IMR-90 (cell line): ENCODE measurements around the gene KRT6A. TPM values are rescaled to one million over a fixed set of nuclear protein-coding genes. Genes with fewer than 3 reads are reported as not detected.

ENCODE experiments used
- ATAC-seq: fragments of 200-7000 bp; cut with Tn5 transposase; 2 replicates; pipeline ENCODE4 v1.9.1; 2020; ENCODE audit warnings: low read depth, mild to moderate bottlenecking, moderate library complexity
- BruUV-seq: library from RNA; stranded (reverse); fragments of 400-500 nt; replicated peaks from 2 replicates; lab custom pipeline; 2021; lab: Mats Ljungman, UMichigan
- CTCF ChIA-PET: fragments of 300-600 bp; formaldehyde crosslinking; extraction: SDS; loops from one replicate; lab custom pipeline; 2021; ENCODE audit warnings: antibody characterized with exemption; lab: Yijun Ruan, JAX
- POLR2A ChIA-PET: fragments of 300-600 bp; sonication (Branson Sonifier 250); formaldehyde crosslinking; loops from one replicate; lab custom pipeline; 2022; ENCODE audit warnings: antibody characterized with exemption; ENCODE audit not compliant: unreplicated experiment; lab: Charles Lee
- DNase-seq: peaks from one replicate; pipeline ENCODE4 v3.0.0; 2013
- H2AFZ ChIP-seq: replicated peaks from 2 replicates; pipeline ENCODE3; 2013; ENCODE audit warnings: low read length, mild to moderate bottlenecking; ENCODE audit not compliant: poor library complexity
- H2AK5ac ChIP-seq: 2 replicates; pipeline ENCODE4 v1.6.1; 2013; ENCODE audit warnings: low read depth, low read length, inconsistent platforms
- H2AK9ac ChIP-seq: replicated peaks from 2 replicates; pipeline ENCODE3; 2013; ENCODE audit warnings: mild to moderate bottlenecking, low read depth, low read length, moderate library complexity; ENCODE audit not compliant: poor library complexity
- H2BK120ac ChIP-seq: 2 replicates; pipeline ENCODE4 v1.6.1; 2013; ENCODE audit warnings: low read depth, low read length, inconsistent platforms
- H2BK15ac ChIP-seq: 3 replicates; pipeline ENCODE4 v1.6.1; 2013; ENCODE audit warnings: low read depth, low read length, inconsistent platforms
- H2BK20ac ChIP-seq: 2 replicates; pipeline ENCODE4 v1.6.1; 2013; ENCODE audit warnings: low read depth, mild to moderate bottlenecking, inconsistent platforms, low read length, moderate library complexity
- H2BK5ac ChIP-seq: 2 replicates; pipeline ENCODE4 v1.6.1; 2013; ENCODE audit warnings: mild to moderate bottlenecking, low read depth, low read length, inconsistent platforms; ENCODE audit not compliant: poor library complexity, severe bottlenecking
- H3K14ac ChIP-seq: replicated peaks from 2 replicates; pipeline ENCODE4 v1.6.1; 2013; ENCODE audit warnings: low read depth, low read length, inconsistent platforms
- H3K18ac ChIP-seq: 2 replicates; pipeline ENCODE4 v1.6.1; 2013; ENCODE audit warnings: low read depth, low read length, control low read depth
- H3K23ac ChIP-seq: 2 replicates; pipeline ENCODE4 v1.6.1; 2013; ENCODE audit warnings: low read depth, low read length, inconsistent platforms
- H3K27ac ChIP-seq: 2 replicates; pipeline ENCODE4 v1.5.1; 2013; ENCODE audit warnings: mild to moderate bottlenecking, control low read depth, low read length; ENCODE audit not compliant: insufficient read depth
- H3K27me3 ChIP-seq: 2 replicates; pipeline ENCODE4 v1.6.1; 2013; ENCODE audit warnings: low read length; ENCODE audit not compliant: control insufficient read depth, insufficient read depth
- H3K36me3 ChIP-seq: 2 replicates; pipeline ENCODE4 v1.6.1; 2013; ENCODE audit warnings: low read length, mixed read lengths; ENCODE audit not compliant: control insufficient read depth, insufficient read depth
- H3K4ac ChIP-seq: 2 replicates; pipeline ENCODE4 v1.6.1; 2013; ENCODE audit warnings: low read depth, low read length, inconsistent platforms
- H3K4me1 ChIP-seq: 2 replicates; pipeline ENCODE4 v1.6.1; 2013; ENCODE audit warnings: low read length, mixed read lengths; ENCODE audit not compliant: control insufficient read depth, insufficient read depth
- H3K4me2 ChIP-seq: 2 replicates; pipeline ENCODE4 v1.6.1; 2013; ENCODE audit warnings: low read depth, mild to moderate bottlenecking, control low read depth, low read length, moderate library complexity
- H3K4me3 ChIP-seq: 2 replicates; pipeline ENCODE4 v1.5.1; 2013; ENCODE audit warnings: low read depth, mild to moderate bottlenecking, control low read depth, low read length, moderate library complexity; ENCODE audit not compliant: insufficient read depth
- H3K56ac ChIP-seq: 2 replicates; pipeline ENCODE4 v1.6.1; 2013; ENCODE audit warnings: low read length, inconsistent platforms; ENCODE audit not compliant: insufficient read depth; ENCODE audit errors: extremely low read depth
- H3K79me1 ChIP-seq, 2 experiments: 2 replicates each; pipeline ENCODE4 v1.6.1; 2013; ENCODE audit warnings: low read length in 2 of 2, inconsistent platforms in 1 of 2, low read depth in 1 of 2
- H3K9ac ChIP-seq: 2 replicates; pipeline ENCODE4 v1.6.1; 2013; ENCODE audit warnings: low read depth, low read length, control low read depth
- H3K9me1 ChIP-seq: 2 replicates; pipeline ENCODE4 v1.6.1; 2013; ENCODE audit warnings: low read length, inconsistent platforms; ENCODE audit not compliant: insufficient read depth
- H3K9me3 ChIP-seq: 2 replicates; pipeline ENCODE4 v1.6.1; 2013; ENCODE audit warnings: low read length; ENCODE audit not compliant: control insufficient read depth, insufficient read depth
- H4K20me1 ChIP-seq: 2 replicates; pipeline ENCODE4 v1.6.1; 2013; ENCODE audit warnings: low read length, inconsistent platforms; ENCODE audit not compliant: insufficient read depth
- H4K5ac ChIP-seq: 2 replicates; pipeline ENCODE4 v1.6.1; 2013; ENCODE audit warnings: mild to moderate bottlenecking, low read depth, low read length, control low read depth
- H4K8ac ChIP-seq, 2 experiments: 2 replicates each; pipeline ENCODE4 v1.6.1; 2013; ENCODE audit warnings: low read depth in 2 of 2, low read length in 2 of 2, control low read depth in 1 of 2, inconsistent platforms in 1 of 2
- H4K91ac ChIP-seq: 2 replicates; pipeline ENCODE4 v1.6.1; 2013; ENCODE audit warnings: low read depth, low read length, inconsistent platforms; ENCODE audit not compliant: insufficient read depth
- BHLHE40 ChIP-seq: fragments of 150-350 bp; IDR thresholded peaks from 2 replicates; pipeline ENCODE4 v1.6.1; 2016; ENCODE audit warnings: mild to moderate bottlenecking, low read depth, low read length
- CEBPB ChIP-seq: IDR thresholded peaks from 2 replicates; pipeline ENCODE4 v1.6.1; 2012; ENCODE audit warnings: low read depth, low read length, improper control_type of control experiment
- CHD1 ChIP-seq: IDR thresholded peaks from 2 replicates; pipeline ENCODE4 v1.6.1; 2012; ENCODE audit warnings: low read depth, low read length, improper control_type of control experiment
- CTCF ChIP-seq: conservative IDR thresholded peaks from 2 replicates; pipeline ENCODE4 v1.5.1; 2012; ENCODE audit warnings: mild to moderate bottlenecking, low read depth, low read length, improper control_type of control experiment
- FOS ChIP-seq: fragments of 150-350 bp; IDR thresholded peaks from 2 replicates; pipeline ENCODE4 v1.6.1; 2016; ENCODE audit warnings: low read depth, low read length
- MXI1 ChIP-seq: IDR thresholded peaks from 2 replicates; pipeline ENCODE4 v1.6.1; 2012; ENCODE audit warnings: low read depth, mild to moderate bottlenecking, low read length, moderate library complexity, borderline replicate concordance
- NFE2L2 ChIP-seq: fragments of 150-350 bp; IDR thresholded peaks from 2 replicates; pipeline ENCODE4 v1.6.1; 2016; ENCODE audit warnings: low read depth, mild to moderate bottlenecking, low read length
- POLR2A ChIP-seq: IDR thresholded peaks from 2 replicates; pipeline ENCODE4 v1.6.1; 2012; ENCODE audit warnings: mild to moderate bottlenecking, low read depth, low read length
- RAD21 ChIP-seq: IDR thresholded peaks from 2 replicates; pipeline ENCODE4 v1.6.1; 2012; ENCODE audit warnings: low read length, improper control_type of control experiment
- RCOR1 ChIP-seq: IDR thresholded peaks from 2 replicates; pipeline ENCODE4 v1.6.1; 2012; ENCODE audit warnings: mild to moderate bottlenecking, low read length, improper control_type of control experiment; ENCODE audit not compliant: insufficient replicate concordance
- RFX5 ChIP-seq: IDR thresholded peaks from 2 replicates; pipeline ENCODE4 v1.8.0; 2012; ENCODE audit warnings: low read depth, mild to moderate bottlenecking, low read length, moderate library complexity
- SMC3 ChIP-seq: fragments of 150-350 bp; IDR thresholded peaks from 2 replicates; pipeline ENCODE4 v1.6.1; 2016; ENCODE audit warnings: low read depth, mild to moderate bottlenecking, antibody characterized with exemption, low read length, moderate library complexity
- WGBS, 2 experiments: methylation state at CpG; one replicate each; pipeline versions ENCODE4 v1.1.5 to v1.1.7; 2013; ENCODE audit warnings: missing lambda C conversion rate in 2 of 2; ENCODE audit not compliant: insufficient read length in 1 of 2; ENCODE audit errors: extremely low coverage in 2 of 2; 5-methylcytosine and 5-hydroxymethylcytosine counted together
- dilution Hi-C: fragments of 300-500 bp; cut with HindIII; formaldehyde crosslinking; loops from one replicate; pipeline ENCODE4 v1.14.3; 2018; ENCODE audit warnings: low sequenced_read_pairs; ENCODE audit not compliant: unreplicated experiment
- in situ Hi-C: fragments of 300-500 bp; cut with MboI; formaldehyde crosslinking; loops from 3 replicates; pipeline ENCODE4 v1.14.3; 2019; ENCODE audit warnings: low sequenced_read_pairs, inconsistent platforms, mixed read lengths
- intact Hi-C: fragments of 100-400 bp; cut with micrococcal nuclease; formaldehyde crosslinking; loops from 2 replicates; pipeline ENCODE4 v1.10.0; 2022
- polyA plus RNA-seq, 3 experiments: library from polyadenylated mRNA; depleted of rRNA; stranded (reverse); fragments of >200 nt; gene quantifications; 2 replicates each; pipeline ENCODE4 v1.2.3, GENCODE V29; 2012; ENCODE audit warnings: low replicate concordance in 1 of 3
- total RNA-seq: library from RNA; depleted of rRNA; stranded (reverse); fragments of >200 nt; gene quantifications from 2 replicates; pipeline ENCODE4 v1.2.3, GENCODE V29; 2012

The KRT6A gene
- total and polyA plus RNA-seq, 2 of the 4 experiments (the other 2 are of a cell fraction), result not detected

- Histone ChIP-seq H2BK15ac (no peak overlapping the region), H2BK120ac (no peak overlapping the region), H3K4ac (no peak overlapping the region), H4K91ac (no peak overlapping the region), H4K20me1 (no peaks in the 10 kb centered on the region), H3K27ac (no peak overlapping the region), H2AFZ (no peak overlapping the region), H3K23ac (no peak overlapping the region), H3K9me3 (no peaks in the 10 kb centered on the region), H3K36me3 (no peaks in the 10 kb centered on the region), H3K56ac (no peak overlapping the region), H3K27me3 (peaks cover 2% of the 10 kb centered on the region; the same call in 1 of the 2 replicates), H2AK5ac (no peak overlapping the region), H3K18ac (no peak overlapping the region), H2AK9ac (no peak overlapping the region), H2BK20ac (no peak overlapping the region), H4K5ac (no peak overlapping the region), H3K9ac (no peak overlapping the region), H3K4me1 (no peaks in the 10 kb centered on the region), H2BK5ac (no peak overlapping the region), H4K8ac (no peak overlapping the region), H3K9me1 (no peaks in the 10 kb centered on the region), H3K4me3 (no peak overlapping the region), H3K79me1 (no peaks in the 10 kb centered on the region), H3K14ac (no peak overlapping the region), H3K4me2 (no peak overlapping the region)
- intact Hi-C loops, result no loop called here
- DNase-seq (no peak), ATAC-seq (no peak)
- dilution Hi-C loops, result no loop called here
- TF ChIP-seq MXI1, result no peak
- no peak for TF ChIP-seq NFE2L2
- no peak for TF ChIP-seq CEBPB
- TF ChIP-seq CHD1, result no peak
- TF ChIP-seq RFX5, result no peak
- no peak for TF ChIP-seq CTCF
- no peak for TF ChIP-seq BHLHE40
- no peak for TF ChIP-seq FOS
- TF ChIP-seq POLR2A, result no peak
- TF ChIP-seq SMC3, result no peak
- TF ChIP-seq RAD21, result no peak
- no peak for TF ChIP-seq RCOR1
- no CpG with 5 or more reads among the region's 5 CpGs for whole genome bisulfite sequencing, 2 experiments
- CTCF ChIA-PET, result no interaction called here
- no TSS peak for BruUV-seq
- POLR2A ChIA-PET, result no interaction called here
- in situ Hi-C loops, result no loop called here
Measured at GRCh38 chr12:52458861-52459260, 34.2 kb downstream of the KRT6A start.
